Omental fat pad (tissue), 4 donors: ENCODE results near the gene IGHMBP2. TPM values are rescaled to one million over a fixed set of nuclear protein-coding genes. Genes with fewer than 3 reads are reported as not detected.

Source experiments
- ATAC-seq: fragments of 150-250 bp; one replicate; pipeline ENCODE4 v1.9.1; 2016; ENCODE audit warnings: mild to moderate bottlenecking, moderate library complexity; ENCODE audit not compliant: low FRiP score
- DNase-seq: peaks from one replicate; pipeline ENCODE4 v3.0.0-alpha.2; 2019; ENCODE audit warnings: low spot score
- CTCF ChIP-seq, 3 donors: fragments of 450-650 bp; IDR thresholded peaks; one replicate each; pipeline ENCODE4 v1.5.1; 2016 to 2017; ENCODE audit warnings: antibody characterized with exemption in 3 of 3, mild to moderate bottlenecking in 3 of 3, moderate library complexity in 2 of 3
- total RNA-seq, 4 donors: library from RNA; depleted of rRNA; stranded (reverse); fragments of >200 nt; gene quantifications; one replicate each; pipeline ENCODE4 v1.1.0, GENCODE V29; 2016

IGHMBP2 gene
- total RNA-seq, 4 donors from 2014 or later: 8.7 to 23.4 (median 13.8) TPM

- no peak for DNase-seq
- no peak for ATAC-seq
- no peak for TF ChIP-seq CTCF (IDR thresholded peaks at IDR 0.05)
Measured at GRCh38 chr11:68956547-68957254, 53.0 kb downstream of the IGHMBP2 start.

- no peak for ATAC-seq
- no peak for TF ChIP-seq CTCF (IDR thresholded peaks at IDR 0.05)
- DNase-seq: no peak
Measured at GRCh38 chr11:68958211-68958610, 54.5 kb downstream of the IGHMBP2 start.

GRCh38 chr11:68959465-68960293 lies 56.0 kb downstream of the IGHMBP2 start:
- no peak for DNase-seq
- no peak for TF ChIP-seq CTCF (IDR thresholded peaks at IDR 0.05)
- no peak for ATAC-seq

- no peak for TF ChIP-seq CTCF (IDR thresholded peaks at IDR 0.05)
- no peak for DNase-seq
Measured at GRCh38 chr11:68960294-68961071, 56.8 kb downstream of the IGHMBP2 start.

GRCh38 chr11:68961245-68961644 lies 57.6 kb downstream of the IGHMBP2 start:
- TF ChIP-seq CTCF (IDR thresholded peaks at IDR 0.05): no peak
- DNase-seq (no peak), ATAC-seq (no peak)

More at GRCh38 chr11:68960294-68961071, 56.8 kb downstream of the IGHMBP2 start:
- ATAC-seq: no peak

GRCh38 chr11:68962527-68963250 lies 59.0 kb downstream of the IGHMBP2 start:
- no peak for TF ChIP-seq CTCF (IDR thresholded peaks at IDR 0.05)
- DNase-seq (no peak), ATAC-seq (no peak)
